Nephron progenitor cell (in vitro differentiated cells): ENCODE results near the gene C1orf174.

ENCODE experiments used
- DNase-seq: peaks from one replicate; pipeline ENCODE4 v3.0.0; 2021
- H3K27ac Mint-ChIP-seq: 2 replicates; pipeline ENCODE4 v1.8.0; 2021; ENCODE audit warnings: mild to moderate bottlenecking, moderate library complexity, mixed read lengths
- H3K27me3 Mint-ChIP-seq: 2 replicates; pipeline ENCODE4 v1.8.0; 2021; ENCODE audit warnings: mild to moderate bottlenecking, low read depth, mixed read lengths; ENCODE audit not compliant: poor library complexity
- H3K36me3 Mint-ChIP-seq: 2 replicates; pipeline ENCODE4 v1.8.0; 2021; ENCODE audit warnings: low read depth, mixed read lengths
- H3K4me1 Mint-ChIP-seq: 2 replicates; pipeline ENCODE4 v1.8.0; 2021; ENCODE audit warnings: mixed read lengths
- H3K4me3 Mint-ChIP-seq: 2 replicates; pipeline ENCODE4 v1.8.0; 2021; ENCODE audit warnings: mild to moderate bottlenecking, moderate library complexity, mixed read lengths
- H3K9me3 Mint-ChIP-seq: 2 replicates; pipeline ENCODE4 v1.8.0; 2021; ENCODE audit warnings: mild to moderate bottlenecking, moderate library complexity, mixed read lengths
- CTCF ChIP-seq: fragments of 200-600 bp; sonication (generic); IDR thresholded peaks from 2 replicates; pipeline ENCODE4 v1.5.0; 2021; ENCODE audit warnings: antibody characterized with exemption

Gene C1orf174

GRCh38 chr1:3943806-3944577 is 43.9 kb upstream of the C1orf174 start:
- Mint-ChIP-seq H3K27ac (no peak overlapping the region), H3K27me3 (peaks cover 26% of the 10 kb centered on the region), H3K4me3 (no peak overlapping the region), H3K36me3 (no peaks in the 10 kb centered on the region), H3K4me1 (peaks cover 10% of the 10 kb centered on the region), H3K9me3 (peaks cover 3% of the 10 kb centered on the region)
- no peak for TF ChIP-seq CTCF
- DNase-seq: no peak

DNA sequence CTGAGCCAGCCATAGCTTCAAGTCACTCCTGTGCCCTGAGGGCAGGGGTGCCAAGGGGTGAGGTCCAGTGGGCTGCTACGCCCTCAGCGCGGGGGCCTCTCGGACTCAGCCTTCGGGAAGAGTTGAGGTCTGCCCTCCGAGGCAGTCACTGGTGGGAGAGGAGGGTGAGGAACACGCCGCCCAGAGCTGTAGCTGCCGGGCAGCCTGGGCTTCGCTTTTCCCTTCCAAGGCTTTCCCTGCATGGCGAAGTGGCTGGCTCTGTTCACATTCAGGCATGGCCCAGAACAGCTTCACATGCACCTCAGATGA is 43.0 kb upstream of the C1orf174 start:
- DNase-seq: no peak
- H3K27ac Mint-ChIP-seq: no peak overlapping the region
- TF ChIP-seq CTCF: no peak
- peaks cover 10% of the 10 kb centered on the region for H3K4me1 Mint-ChIP-seq
- H3K36me3 Mint-ChIP-seq: no peaks in the 10 kb centered on the region
- H3K9me3 Mint-ChIP-seq: peaks cover 9% of the 10 kb centered on the region
- peaks cover 20% of the 10 kb centered on the region for H3K27me3 Mint-ChIP-seq
- no peak overlapping the region for H3K4me3 Mint-ChIP-seq

DNA sequence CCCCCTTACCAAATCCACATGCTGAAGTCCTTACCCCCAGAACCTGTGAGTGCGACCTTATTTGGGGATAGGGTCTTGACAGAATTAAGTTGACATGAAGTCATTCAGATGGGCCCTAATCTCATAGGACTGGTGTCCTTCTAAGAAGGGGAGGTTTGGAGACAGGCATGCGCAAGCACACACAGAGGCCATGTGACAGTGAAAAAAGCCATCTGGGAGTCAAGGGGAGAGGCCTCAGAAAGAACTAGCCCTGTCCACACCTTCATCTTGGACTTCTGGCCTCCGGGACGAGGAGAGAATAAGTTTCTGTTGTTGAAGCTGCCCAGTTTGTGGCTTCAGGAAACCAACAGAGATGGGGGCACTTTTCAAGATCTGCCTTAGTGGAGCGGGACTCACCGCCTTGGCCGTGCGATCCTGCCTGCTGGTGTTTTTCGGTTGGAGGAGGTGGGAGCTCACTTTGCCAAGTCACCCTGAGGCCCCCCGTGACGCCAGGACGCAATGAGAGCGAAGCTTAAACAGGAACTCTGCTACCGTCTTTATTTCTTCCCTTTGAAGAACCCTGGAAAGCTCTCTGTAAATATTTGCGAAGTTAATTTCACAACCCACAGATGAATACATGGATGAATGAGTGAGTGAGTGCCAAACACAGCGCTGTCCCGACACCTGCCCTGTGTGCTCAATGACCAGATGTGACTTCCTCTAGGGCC is 42.5 kb upstream of the C1orf174 start:
- Mint-ChIP-seq H3K27ac (peak overlapping the region; percentile 30), H3K27me3 (peaks cover 20% of the 10 kb centered on the region), H3K4me1 (peaks cover 10% of the 10 kb centered on the region), H3K9me3 (peaks cover 14% of the 10 kb centered on the region), H3K4me3 (no peak overlapping the region), H3K36me3 (no peaks in the 10 kb centered on the region)
- TF ChIP-seq CTCF: no peak
- no peak for DNase-seq

DNA sequence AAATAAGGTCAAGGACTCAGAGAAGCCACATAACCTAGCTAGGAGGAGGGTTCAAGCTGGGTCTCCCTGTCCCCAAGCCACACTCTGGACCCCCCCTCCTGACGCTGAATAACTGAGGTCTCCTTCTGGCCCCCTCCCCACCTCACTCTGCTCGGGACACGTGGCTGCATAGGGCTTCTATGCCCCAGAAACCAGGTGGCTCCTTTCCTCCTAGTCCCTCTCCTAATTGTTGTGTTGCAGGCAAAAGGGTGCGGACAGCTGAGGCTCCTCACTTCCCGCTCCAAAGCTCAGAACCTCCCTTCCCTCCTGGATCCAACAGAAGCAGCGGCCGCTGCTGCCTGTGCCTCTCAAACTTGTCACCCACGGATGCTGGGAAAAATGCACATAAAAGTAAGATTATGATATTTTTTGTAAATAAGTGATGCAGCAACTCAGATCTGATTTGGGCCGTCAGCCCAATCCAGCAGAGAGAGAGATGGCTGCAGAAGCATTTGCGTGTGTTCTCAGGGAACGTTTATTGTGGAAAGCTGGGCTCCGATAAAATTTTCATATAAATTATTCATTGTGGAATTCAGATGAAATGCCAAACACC is 40.8 kb upstream of the C1orf174 start:
- Mint-ChIP-seq H3K9me3 (peaks cover 26% of the 10 kb centered on the region), H3K27ac (no peak overlapping the region), H3K4me1 (peaks cover 10% of the 10 kb centered on the region), H3K4me3 (no peak overlapping the region), H3K36me3 (no peaks in the 10 kb centered on the region), H3K27me3 (peaks cover 20% of the 10 kb centered on the region)
- no peak for DNase-seq
- no peak for TF ChIP-seq CTCF

GRCh38 chr1:3940081-3940753 is 40.1 kb upstream of the C1orf174 start:
- Mint-ChIP-seq H3K4me1 (peaks cover 6% of the 10 kb centered on the region), H3K27ac (no peak overlapping the region), H3K9me3 (peaks cover 32% of the 10 kb centered on the region), H3K36me3 (no peaks in the 10 kb centered on the region), H3K4me3 (no peak overlapping the region), H3K27me3 (peaks cover 20% of the 10 kb centered on the region)
- no peak for DNase-seq
- no peak for TF ChIP-seq CTCF
